H9 (cell line): ENCODE measurements around the gene PRKCA. TPM values are rescaled to one million over a fixed set of nuclear protein-coding genes. Genes with fewer than 3 reads are reported as not detected.

Experiments
- DNase-seq: peaks from one replicate; pipeline ENCODE4 v3.0.0-alpha.2; 2017
- H2AFZ ChIP-seq: one replicate; pipeline ENCODE4 v1.6.1; 2013; ENCODE audit warnings: mild to moderate bottlenecking, low read length, control low read depth, moderate library complexity
- H2AK5ac ChIP-seq: 2 replicates; pipeline ENCODE4 v1.6.1; 2013; ENCODE audit warnings: low read length, control low read depth, mixed read lengths; ENCODE audit not compliant: insufficient read length
- H2BK120ac ChIP-seq: one replicate; pipeline ENCODE4 v1.6.1; 2013; ENCODE audit warnings: low read depth, mild to moderate bottlenecking, low read length, control low read depth, inconsistent platforms; ENCODE audit not compliant: poor library complexity, severe bottlenecking
- H2BK12ac ChIP-seq: 2 replicates; pipeline ENCODE4 v1.6.1; 2013; ENCODE audit warnings: low read length, control low read depth, mixed read lengths, low read depth; ENCODE audit not compliant: insufficient read length
- H2BK15ac ChIP-seq: 2 replicates; pipeline ENCODE4 v1.6.1; 2013; ENCODE audit warnings: low read depth, low read length, control low read depth
- H2BK20ac ChIP-seq: one replicate; pipeline ENCODE4 v1.6.1; 2013; ENCODE audit warnings: low read depth, mild to moderate bottlenecking, low read length, control low read depth, inconsistent platforms; ENCODE audit not compliant: poor library complexity, severe bottlenecking
- H2BK5ac ChIP-seq: 2 replicates; pipeline ENCODE4 v1.6.1; 2013; ENCODE audit warnings: low read length, control low read depth, mixed read lengths; ENCODE audit not compliant: insufficient read length
- H3K14ac ChIP-seq: 2 replicates; pipeline ENCODE4 v1.6.1; 2013; ENCODE audit warnings: low read length, control low read depth; ENCODE audit not compliant: insufficient read depth
- H3K18ac ChIP-seq: 2 replicates; pipeline ENCODE4 v1.6.1; 2013; ENCODE audit warnings: low read depth, mild to moderate bottlenecking, mixed read lengths, low read length, control low read depth; ENCODE audit not compliant: insufficient read length
- H3K23ac ChIP-seq: 2 replicates; pipeline ENCODE4 v1.6.1; 2013; ENCODE audit warnings: low read length, control low read depth, mixed read lengths, low read depth; ENCODE audit not compliant: insufficient read length
- H3K23me2 ChIP-seq: 2 replicates; pipeline ENCODE4 v1.6.1; 2013; ENCODE audit warnings: low read depth, mild to moderate bottlenecking, mixed read lengths, low read length, control low read depth; ENCODE audit not compliant: insufficient read length, poor library complexity, severe bottlenecking
- H3K27ac ChIP-seq: 2 replicates; pipeline ENCODE4 v1.5.1; 2013; ENCODE audit warnings: low read length, control low read depth, mixed read lengths, low read depth; ENCODE audit not compliant: insufficient read length
- H3K27me3 ChIP-seq: 2 replicates; pipeline ENCODE4 v1.6.1; 2013; ENCODE audit warnings: low read length, control low read depth, inconsistent platforms; ENCODE audit not compliant: insufficient read depth
- H3K4ac ChIP-seq: 2 replicates; pipeline ENCODE4 v1.6.1; 2013; ENCODE audit warnings: low read depth, mild to moderate bottlenecking, control low read depth, inconsistent platforms, low read length, moderate library complexity
- H3K4me1 ChIP-seq: 2 replicates; pipeline ENCODE4 v1.6.1; 2013; ENCODE audit warnings: low read length, control low read depth, inconsistent platforms; ENCODE audit not compliant: insufficient read depth
- H3K4me2 ChIP-seq: 2 replicates; pipeline ENCODE4 v1.6.1; 2013; ENCODE audit warnings: low read length, control low read depth, mixed read lengths; ENCODE audit not compliant: insufficient read length, insufficient read depth
- H3K56ac ChIP-seq: 2 replicates; pipeline ENCODE4 v1.6.1; 2013; ENCODE audit warnings: low read depth, mild to moderate bottlenecking, mixed read lengths, low read length, control low read depth; ENCODE audit not compliant: insufficient read length
- H3K79me1 ChIP-seq: 2 replicates; pipeline ENCODE4 v1.6.1; 2013; ENCODE audit warnings: low read depth, mild to moderate bottlenecking, moderate library complexity, low read length, control low read depth, inconsistent platforms; ENCODE audit not compliant: insufficient read depth, poor library complexity, severe bottlenecking
- H3K79me2 ChIP-seq: 2 replicates; pipeline ENCODE4 v1.6.1; 2013; ENCODE audit warnings: low read length, control low read depth, inconsistent platforms; ENCODE audit not compliant: insufficient read depth
- H3K9ac ChIP-seq: 2 replicates; pipeline ENCODE4 v1.6.1; 2013; ENCODE audit warnings: low read length, control low read depth, mixed read lengths; ENCODE audit not compliant: insufficient read length; ENCODE audit errors: extremely low read depth
- H3K9me3 ChIP-seq: one replicate; pipeline ENCODE4 v1.6.1; 2013; ENCODE audit warnings: low read depth, low read length, inconsistent platforms; ENCODE audit not compliant: control insufficient read depth
- H3T11ph ChIP-seq: one replicate; pipeline ENCODE4 v1.6.1; 2013; ENCODE audit warnings: mild to moderate bottlenecking, low read length, control low read depth, inconsistent platforms
- H4K20me1 ChIP-seq: one replicate; pipeline ENCODE4 v1.6.1; 2013; ENCODE audit not compliant: control insufficient read depth, insufficient read length, insufficient read depth
- H4K5ac ChIP-seq: 2 replicates; pipeline ENCODE4 v1.6.1; 2013; ENCODE audit warnings: low read depth, mild to moderate bottlenecking, mixed read lengths, low read length, control low read depth; ENCODE audit not compliant: insufficient read length
- H4K8ac ChIP-seq: replicated peaks from 2 replicates; pipeline ENCODE4 v1.6.1; 2013; ENCODE audit warnings: low read length, control low read depth, mixed read lengths, low read depth; ENCODE audit not compliant: insufficient read length
- H4K91ac ChIP-seq: 2 replicates; pipeline ENCODE4 v1.6.1; 2013; ENCODE audit warnings: low read depth, mild to moderate bottlenecking, moderate library complexity, mixed read lengths, low read length, control low read depth; ENCODE audit not compliant: insufficient read length
- H3K27ac Mint-ChIP-seq, 3 experiments: 2 replicates in 2 of 3; 3 replicates in 1 of 3; pipeline ENCODE4 v1.8.0; 2020 to 2021; ENCODE audit warnings: mixed read lengths in 3 of 3, mild to moderate bottlenecking in 1 of 3, moderate library complexity in 1 of 3
- H3K27me3 Mint-ChIP-seq: 2 replicates; pipeline ENCODE4 v1.8.0; 2021; ENCODE audit warnings: low read depth, mild to moderate bottlenecking, moderate library complexity, mixed read lengths
- H3K36me3 Mint-ChIP-seq, 3 experiments: 2 replicates in 2 of 3; 3 replicates in 1 of 3; pipeline ENCODE4 v1.8.0; 2020 to 2021; ENCODE audit warnings: low read depth in 3 of 3, mixed read lengths in 3 of 3; ENCODE audit not compliant: insufficient read depth in 1 of 3
- H3K4me1 Mint-ChIP-seq, 2 experiments: 2 replicates each; pipeline ENCODE4 v1.8.0; 2020; ENCODE audit warnings: mixed read lengths in 2 of 2
- H3K4me3 Mint-ChIP-seq, 2 experiments: 2 replicates in 1 of 2; 3 replicates in 1 of 2; pipeline ENCODE4 v1.8.0; 2020 to 2021; ENCODE audit warnings: mild to moderate bottlenecking in 2 of 2, mixed read lengths in 2 of 2, moderate library complexity in 1 of 2
- H3K9me3 Mint-ChIP-seq, 2 experiments: 2 replicates in 1 of 2; 3 replicates in 1 of 2; pipeline ENCODE4 v1.8.0; 2020; ENCODE audit warnings: mild to moderate bottlenecking in 2 of 2, mixed read lengths in 2 of 2, moderate library complexity in 1 of 2
- CTCF ChIP-seq: fragments of 200-600 bp; sonication (generic); conservative IDR thresholded peaks from 3 replicates; pipeline ENCODE4 v1.8.0; 2021; ENCODE audit warnings: antibody characterized with exemption, mild to moderate bottlenecking
- WGBS: extraction: QIAGEN DNeasy Blood & Tissue Kit; methylation state at CpG from one replicate; pipeline ENCODE4 v1.1.7; 2013; ENCODE audit warnings: missing lambda C conversion rate, low lambda C conversion rate, mixed read lengths; ENCODE audit not compliant: insufficient read length; ENCODE audit errors: extremely low coverage; 5-methylcytosine and 5-hydroxymethylcytosine counted together
- total RNA-seq: library from RNA; stranded (reverse); gene quantifications from 2 replicates; pipeline ENCODE4 v1.2.1, GENCODE V29; 2021

PRKCA gene
- total RNA-seq, 1 experiment from 2014 or later = 10.5 TPM

- DNase-seq = peak; percentile 23
- no peak overlapping the region for H3K4ac ChIP-seq
- no peak overlapping the region for H2BK15ac ChIP-seq
- no peak for TF ChIP-seq CTCF
- H2BK5ac ChIP-seq = no peak overlapping the region
- no peak overlapping the region for H2AFZ ChIP-seq
- H4K91ac ChIP-seq = no peak overlapping the region
- H3K27ac ChIP-seq = no peak overlapping the region
- Mint-ChIP-seq H3K4me3 (no peak overlapping the region), H3K36me3 (no peaks in the 10 kb centered on the region), H3K27me3 (peaks cover 11% of the 10 kb centered on the region), H3K9me3 (no peaks in the 10 kb centered on the region), H3K4me1 (peaks cover 30 to 35% of the 10 kb centered on the region in 2 experiments), H3K27ac (no peak overlapping the region)
- H2BK120ac ChIP-seq = no peak overlapping the region
- no peaks in the 10 kb centered on the region for H3K79me1 ChIP-seq
- H2BK12ac ChIP-seq = no peak overlapping the region
- peaks cover 7% of the 10 kb centered on the region for H3K4me1 ChIP-seq
- WGBS = no CpG with 5 or more reads among the region's 7 CpGs
- no peaks in the 10 kb centered on the region for H3K23me2 ChIP-seq
- H3K27me3 ChIP-seq = no peaks in the 10 kb centered on the region; the same call in 1 of the 2 replicates
- H2AK5ac ChIP-seq = no peak overlapping the region
- peaks cover 1% of the 10 kb centered on the region for H4K20me1 ChIP-seq
- no peak overlapping the region for H3K18ac ChIP-seq
- H3K23ac ChIP-seq = no peak overlapping the region
- no peak overlapping the region for H4K5ac ChIP-seq
- H3K56ac ChIP-seq = no peak overlapping the region
- H3T11ph ChIP-seq = no peak overlapping the region
- no peak overlapping the region for H2BK20ac ChIP-seq
- H3K79me2 ChIP-seq = no peaks in the 10 kb centered on the region
- H4K8ac ChIP-seq = no peak overlapping the region
- no peak overlapping the region for H3K9ac ChIP-seq
- H3K9me3 ChIP-seq = no peaks in the 10 kb centered on the region
- H3K14ac ChIP-seq = no peak overlapping the region
- H3K4me2 ChIP-seq = no peak overlapping the region
Observed at GRCh38 chr17:66466840-66467367, 164.5 kb downstream of the PRKCA start.
